K562 (cell line): ENCODE data around the gene RAB13. TPM values are rescaled to one million over a fixed set of nuclear protein-coding genes. Genes with fewer than 3 reads are reported as not detected.

ENCODE experiments used
- ATAC-seq: fragments of 200-7000 bp; cut with Tn5 transposase; 3 replicates; pipeline ENCODE4 v1.9.1; 2020; ENCODE audit warnings: moderate library complexity
- BruUV-seq: library from RNA; stranded (reverse); fragments of 400-500 nt; replicated peaks from 2 replicates; lab custom pipeline; 2021; lab: Mats Ljungman, UMichigan
- CTCF ChIA-PET: fragments of 300-600 bp; formaldehyde crosslinking; extraction: SDS; loops from one replicate; lab custom pipeline; 2021; ENCODE audit warnings: low intra/inter-chr PET ratio; lab: Yijun Ruan, JAX
- POLR2A ChIA-PET: fragments of 300-600, 350-650 bp; sonication (Branson Sonifier 250); formaldehyde crosslinking; extraction: SDS; loops from one replicate; lab custom pipeline; 2021; ENCODE audit warnings: antibody characterized with exemption, inconsistent platforms; lab: Yijun Ruan, JAX
- DNase-seq, 4 experiments: peaks; one replicate each; pipeline versions ENCODE4 v3.0.0 to v3.0.0-alpha.2; 2011 to 2018; ENCODE audit warnings: low spot score in 3 of 4, mixed read lengths in 3 of 4; ENCODE audit errors: extremely low read depth in 1 of 4
- FAIRE-seq: peaks from 2 replicates; lab custom pipeline; 2011; peaks lifted over from hg19 to GRCh38; lab: Jason Lieb, UNC
- H2AFZ ChIP-seq: 2 replicates; pipeline ENCODE4 v1.6.0; 2011; ENCODE audit warnings: low read depth, low read length, control low read depth, inconsistent platforms
- H3K27ac ChIP-seq: fragments of 200-600 bp; 3 replicates; pipeline ENCODE4 v1.8.0; 2011; ENCODE audit warnings: low read depth, mild to moderate bottlenecking, control low read depth, inconsistent platforms, low read length, moderate library complexity, mixed read lengths; ENCODE audit errors: extremely low read depth
- H3K27me3 ChIP-seq, 2 experiments: fragments of 300-600 bp in 1 of 2; 2 replicates in 1 of 2; 3 replicates in 1 of 2; pipeline versions ENCODE4 v1.6.0 to v1.8.0; 2011; ENCODE audit warnings: inconsistent platforms in 2 of 2, low read length in 2 of 2, mild to moderate bottlenecking in 1 of 2, mixed read lengths in 1 of 2, moderate library complexity in 1 of 2; ENCODE audit not compliant: control insufficient read depth in 2 of 2, insufficient read depth in 2 of 2
- H3K36me3 ChIP-seq: fragments of 300-600 bp; 3 replicates; pipeline ENCODE4 v1.8.0; 2011; ENCODE audit warnings: mild to moderate bottlenecking, low read length, inconsistent platforms; ENCODE audit not compliant: control insufficient read depth, insufficient read depth
- H3K4me1 ChIP-seq, 2 experiments: fragments of 200-600 bp in 1 of 2; replicated peaks in 1 of 2; 2 replicates in 1 of 2; 3 replicates in 1 of 2; pipeline versions ENCODE4 v1.5.1 to v1.8.0; 2011; ENCODE audit warnings: inconsistent platforms in 2 of 2, low read length in 2 of 2, mild to moderate bottlenecking in 1 of 2, mixed read lengths in 1 of 2, moderate library complexity in 1 of 2; ENCODE audit not compliant: control insufficient read depth in 2 of 2, insufficient read depth in 2 of 2
- H3K4me2 ChIP-seq: 2 replicates; pipeline ENCODE4 v1.6.1; 2011; ENCODE audit warnings: low read length, control low read depth, inconsistent platforms, mixed read lengths; ENCODE audit not compliant: insufficient read depth
- H3K4me3 ChIP-seq: fragments of 200-600 bp; sonication (generic), shearing (Covaris generic); 2 replicates; pipeline ENCODE4 v1.5.1; 2016; ENCODE audit warnings: control low read depth, inconsistent platforms
- H3K79me2 ChIP-seq: fragments of 200-600 bp; 3 replicates; pipeline ENCODE4 v1.8.0; 2011; ENCODE audit warnings: low read length, inconsistent platforms; ENCODE audit not compliant: control insufficient read depth, insufficient read depth
- H3K9ac ChIP-seq, 2 experiments: 2 replicates each; pipeline versions ENCODE4 v1.6.0 to v1.6.1; 2011; ENCODE audit warnings: low read depth in 2 of 2, low read length in 2 of 2, control low read depth in 1 of 2, inconsistent platforms in 1 of 2, mild to moderate bottlenecking in 1 of 2, mixed read lengths in 1 of 2; ENCODE audit not compliant: insufficient read depth in 1 of 2
- H3K9me1 ChIP-seq: one replicate; pipeline ENCODE4 v1.6.0; 2011; ENCODE audit warnings: inconsistent platforms, mild to moderate bottlenecking, low read length, moderate library complexity; ENCODE audit not compliant: control insufficient read depth, insufficient read depth
- H3K9me3 ChIP-seq: replicated peaks from 2 replicates; pipeline ENCODE4 v1.5.1; 2011; ENCODE audit warnings: low read depth, low read length, inconsistent platforms; ENCODE audit not compliant: control insufficient read depth, insufficient read depth
- H4K20me1 ChIP-seq: replicated peaks from 2 replicates; pipeline ENCODE4 v1.6.1; 2011; ENCODE audit warnings: low read length, inconsistent platforms, mixed read lengths; ENCODE audit not compliant: control insufficient read depth, insufficient read depth
- CEBPG ChIP-seq, 3 experiments: fragments of 200-800 bp in 1 of 3; sonication (Bioruptor generic) in 1 of 3; sonication (generic) in 1 of 3; formaldehyde crosslinking in 1 of 3; IDR thresholded peaks in 2 of 3; conservative IDR thresholded peaks in 1 of 3; 2 replicates each; pipeline versions ENCODE4 v1.6.1 to v1.8.0; 2016 to 2022; ENCODE audit warnings: missing compliant biosample characterization in 2 of 3, missing genetic modification characterization in 2 of 3, mild to moderate bottlenecking in 1 of 3, missing genetic modification reagents in 1 of 3
- JUN ChIP-seq, 2 experiments: sonication (generic) in 1 of 2; formaldehyde crosslinking in 1 of 2; IDR thresholded peaks; 2 replicates each; pipeline versions ENCODE4 v1.6.1 to v1.8.0; 2012 to 2022; ENCODE audit warnings: borderline replicate concordance in 2 of 2, mild to moderate bottlenecking in 2 of 2, improper control_type of control experiment in 1 of 2, low read depth in 1 of 2, low read length in 1 of 2, missing genetic modification reagents in 1 of 2
- KAT7 ChIP-seq: sonication (generic); formaldehyde crosslinking; IDR thresholded peaks from 2 replicates; pipeline ENCODE4 v1.8.0; 2022; ENCODE audit warnings: missing genetic modification reagents, mild to moderate bottlenecking, borderline replicate concordance
- MAX ChIP-seq: sonication (generic); formaldehyde crosslinking; IDR thresholded peaks from 2 replicates; pipeline ENCODE4 v1.9.0; 2022; ENCODE audit warnings: mild to moderate bottlenecking, missing genetic modification reagents
- SMARCA5 ChIP-seq: fragments of 450-650 bp; IDR thresholded peaks from 2 replicates; pipeline ENCODE4 v1.6.1; 2016
- SRSF3 ChIP-seq: fragments of 200-400 bp; formaldehyde crosslinking; IDR thresholded peaks from 2 replicates; pipeline ENCODE4 v1.6.1; 2016; ENCODE audit warnings: mild to moderate bottlenecking, low read length, moderate library complexity; ENCODE audit not compliant: insufficient read depth
- TEAD4 ChIP-seq, 2 experiments: sonication (generic) in 1 of 2; formaldehyde crosslinking in 1 of 2; IDR thresholded peaks; 2 replicates each; pipeline versions ENCODE4 v1.6.1 to v1.8.0; 2012 to 2022; ENCODE audit warnings: borderline replicate concordance in 1 of 2, inconsistent platforms in 1 of 2, low read length in 1 of 2, mild to moderate bottlenecking in 1 of 2, missing genetic modification reagents in 1 of 2
- ZNF197 ChIP-seq: fragments of 200-800 bp; sonication (Bioruptor generic); IDR thresholded peaks from 2 replicates; pipeline ENCODE4 v1.6.1; 2016; ENCODE audit warnings: low read depth, missing genetic modification characterization, missing compliant biosample characterization
- WGBS: fragments of 100-300 bp; shearing (Covaris generic); methylation state at CpG from one replicate; pipeline ENCODE4 v1.1.6; 2016; ENCODE audit warnings: low coverage, mixed read lengths; ENCODE audit not compliant: insufficient coverage; ENCODE audit errors: missing lambda C conversion rate; 5-methylcytosine and 5-hydroxymethylcytosine counted together
- in situ Hi-C: fragments of 300-500 bp; cut with MboI; formaldehyde crosslinking; loops from 4 replicates; pipeline ENCODE4 v1.15.0; 2018; ENCODE audit warnings: inconsistent platforms, mixed read lengths
- intact Hi-C: fragments of 100-400 bp; cut with micrococcal nuclease; formaldehyde crosslinking; loops from 2 replicates; pipeline ENCODE4 v1.14.2; 2022
- polyA plus RNA-seq, 8 experiments: library from polyadenylated mRNA; depleted of rRNA in 4 of 8; stranded (reverse) in 5 of 8; unstranded in 3 of 8; fragments of >200 nt; fragmentation: Nextera tagmentation in 2 of 8; fragmentation: Illumina TruSeq in 1 of 8; extraction: Ambion mirVana in 2 of 8; extraction: Trizol in 1 of 8; gene quantifications; 2 replicates each; pipeline versions ENCODE4 v1.2.1 to v1.2.3, GENCODE V29; 2011 to 2014; ENCODE audit warnings: inconsistent platforms in 1 of 8, missing spikeins in 1 of 8
- total RNA-seq, 7 experiments: library from RNA; depleted of rRNA in 6 of 7; stranded (reverse); fragments of >200 nt in 6 of 7; fragmentation: Illumina TruSeq in 2 of 7; extraction: Trizol in 2 of 7; gene quantifications; 2 replicates each; pipeline versions ENCODE4 v1.2.1 to v1.2.3, GENCODE V29; 2011 to 2021; ENCODE audit warnings: low replicate concordance in 1 of 7

The RAB13 gene
- total and polyA plus RNA-seq, 9 of the 15 experiments (the other 6 are each of a cell fraction or from before 2014, with no cell fraction given) = 22.3 to 100 (median 39.8) TPM

GRCh38 chr1:153990468-153991150 lies 4.5 kb upstream of the RAB13 start, which contains the start of gene RPS27 (continued):
- peak; percentile 79 for TF ChIP-seq MAX (CRISPR knock-in tag)
- peak; percentile 95 for TF ChIP-seq CEBPG (CRISPR knock-in tag; IDR thresholded peaks at IDR 0.05)
- TF ChIP-seq CEBPG (tag; conservative IDR thresholded peaks at IDR 0.05 in 1 of 2, IDR thresholded peaks at IDR 0.05 in 1 of 2) = peak; percentile 77 to 97

GRCh38 chr1:153987621-153988020 lies 1.5 kb upstream of the RAB13 start:
- ATAC-seq = no peak
- Histone ChIP-seq H3K9me1 (no peaks in the 10 kb centered on the region), H2AFZ (peak overlapping the region; percentile 89; the same call in 1 of the 2 replicates), H3K27me3 (no peaks in the 10 kb centered on the region), H3K4me2 (no peak overlapping the region), H3K27ac (no peak overlapping the region), H3K4me3 (no peak overlapping the region), H3K9me3 (no peaks in the 10 kb centered on the region), H3K79me2 (peaks cover 36% of the 10 kb centered on the region), H4K20me1 (no peaks in the 10 kb centered on the region; the same call in 1 of the 2 replicates), H3K9ac (no peak overlapping the region), H3K36me3 (peaks cover 29% of the 10 kb centered on the region), H3K4me1 (peaks cover 13 to 17% of the 10 kb centered on the region in 2 experiments; a peak in 4 of 5 replicates)
- FAIRE-seq = no peak
- no TSS peak for BruUV-seq
- ChIA-PET POLR2A (interaction anchor here (0.5 to 2.8 kb wide), 8 partner anchors 9 to 352 kb away, joined by 3 to 16 read pairs (median 4); partner anchors contain the start of genes CREB3L4 and JTB), CTCF (interaction anchor here (1.1 to 1.8 kb wide), 4 partner anchors 166 to 480 kb away, joined by 3 to 19 read pairs (median 6); no protein-coding TSS in a partner anchor)
- intact Hi-C loops = loop anchor here (5.0 to 10.0 kb wide), 5 partner anchors 40 to 633 kb away; partner anchors contain the start of genes DENND4B, ILF2 and S100A9
- WGBS = 84% methylated on average over 7 of the region's 8 CpGs
- DNase-seq = no peak
- no peak for TF ChIP-seq KAT7 (CRISPR knock-in tag)
- TF ChIP-seq ZNF197 (CRISPR knock-in tag) = no peak
- no peak for TF ChIP-seq SMARCA5
- TF ChIP-seq SRSF3 = no peak
- no peak for TF ChIP-seq JUN (IDR thresholded peaks at IDR 0.05; ENCODE audit: borderline replicate concordance, low read depth, low read length)
- no peak for TF ChIP-seq JUN (CRISPR knock-in tag; IDR thresholded peaks at IDR 0.05; ENCODE audit: borderline replicate concordance)
- TF ChIP-seq TEAD4 (IDR thresholded peaks at IDR 0.05; ENCODE audit: low read length) = no peak
- no peak for TF ChIP-seq TEAD4 (CRISPR knock-in tag; IDR thresholded peaks at IDR 0.05; ENCODE audit: borderline replicate concordance)
- in situ Hi-C loops = loop anchor here (5.0 to 10.0 kb wide), 3 partner anchors 190 to 483 kb away; partner anchors contain the start of gene NPR1
